Heart left ventricle (tissue), 16 donors: ENCODE results near the gene FAM111A. TPM values are rescaled to one million over a fixed set of nuclear protein-coding genes. Genes with fewer than 3 reads are reported as not detected.

Experiments used
- ATAC-seq, 4 donors: fragments of 200-7000 bp; cut with Tn5 transposase; one replicate each; pipeline ENCODE4 v1.9.1; 2020 to 2022; ENCODE audit warnings: moderate library complexity in 4 of 4, mild to moderate bottlenecking in 3 of 4, moderate number of reproducible peaks in 1 of 4
- DNase-seq, 5 donors: peaks; one replicate each; pipeline ENCODE4 v3.0.0-alpha.2; 2020
- H3K27ac ChIP-seq, 12 donors: fragments of 200-600 bp; sonication (generic) in 4 of 12; one replicate each; pipeline versions ENCODE4 v1.5.0 to v1.8.0; 2016 to 2022; ENCODE audit warnings: mild to moderate bottlenecking in 2 of 12
- H3K27me3 ChIP-seq, 9 donors: fragments of 200-600 bp; sonication (generic) in 2 of 9; one replicate each; pipeline versions ENCODE4 v1.5.1 to v1.8.0; 2016 to 2022; ENCODE audit warnings: mild to moderate bottlenecking in 3 of 9
- H3K36me3 ChIP-seq, 9 donors: fragments of 200-600 bp; sonication (generic) in 2 of 9; one replicate each; pipeline versions ENCODE4 v1.5.0 to v1.8.0; 2018 to 2022; ENCODE audit warnings: mild to moderate bottlenecking in 2 of 9
- H3K4me1 ChIP-seq, 12 donors: fragments of 200-600 bp; sonication (generic) in 4 of 12; one replicate each; pipeline versions ENCODE4 v1.5.0 to v1.8.0; 2016 to 2022; ENCODE audit warnings: mild to moderate bottlenecking in 3 of 12
- H3K4me3 ChIP-seq, 12 donors: fragments of 200-600 bp; sonication (generic) in 4 of 12; one replicate each; pipeline versions ENCODE4 v1.5.0 to v1.8.0; 2017 to 2022; ENCODE audit warnings: mild to moderate bottlenecking in 9 of 12, moderate library complexity in 4 of 12
- H3K9me3 ChIP-seq, 12 donors: fragments of 200-600 bp; sonication (generic) in 4 of 12; one replicate each; pipeline versions ENCODE4 v1.5.0 to v1.8.0; 2016 to 2022; ENCODE audit warnings: mild to moderate bottlenecking in 1 of 12
- CTCF ChIP-seq, 12 donors: fragments of 200-600 bp; sonication (generic) in 4 of 12; IDR thresholded peaks; one replicate each; pipeline versions ENCODE4 v1.5.0 to v1.8.0; 2018 to 2022; ENCODE audit warnings: antibody characterized with exemption in 12 of 12, mild to moderate bottlenecking in 5 of 12
- POLR2A ChIP-seq, 2 donors: fragments of 450-650 bp; IDR thresholded peaks; one replicate each; pipeline ENCODE4 v1.6.1; 2017; ENCODE audit warnings: antibody characterized with exemption in 2 of 2, mild to moderate bottlenecking in 2 of 2, moderate library complexity in 2 of 2
- WGBS, 4 donors: extraction: QIAGEN DNeasy Blood & Tissue Kit in 2 of 4; methylation state at CpG; one replicate each; pipeline versions ENCODE4 v1.1.5 to v1.1.7; 2013 to 2018; 5-methylcytosine and 5-hydroxymethylcytosine counted together
- intact Hi-C, 10 donors: fragments of 100-400 bp; cut with DNase I; formaldehyde crosslinking; loops; one replicate each; pipeline versions ENCODE4 v1.11.1 to v1.14.2; 2022
- polyA plus RNA-seq, 2 donors: library from polyadenylated mRNA; stranded (reverse); fragments of 200-250 nt; gene quantifications; one replicate each; pipeline ENCODE4 v1.2.3, GENCODE V29; 2013
- total RNA-seq, 9 donors: library from RNA; depleted of rRNA in 2 of 9; stranded (reverse); fragments of >200 nt in 2 of 9; fragmentation: NEBNext Ultra II Directional in 3 of 9; extraction: Animal tissue kit (Norgen Biotek cat#: 25700) in 3 of 9; gene quantifications; one replicate each; pipeline versions ENCODE4 v1.1.0 to v1.2.4, GENCODE V29; 2016 to 2023
- donor health status: ischemic (EF 13 %, LVEDD 7.1; RV severe dilation, severe dysfunction).
- donor health status: healthy with polysubstance abuse.
- donor health status: DM: no; HTN: yes; CAD: no.
- donor health status: DM: no; HTN: no; CAD: no.
- donor health status: ischemic (EF 25% LVEDD 6.9; RV normal size, moderate dysfunction).
- donor health status: ischemic (EF 25% LVEDD 5.7; RV mildly dilated, moderate dysfunction).
- donor health status: healthy.
- donor health status: DM: yes; HTN: yes; CAD: no.
- donor health status: ischemic (EF 35%, LVEDD 5.7; RV mildly dilated, moderate dysfunction).
- donor health status: nonischemic (EF 11% LVEDD 7.7; RV severe dilation, severe dysfunction).
- donor health status: DM: yes; HTN: yes; CAD: no.
- donor health status: PGD.
- donor health status: ischemic (EF 29% LVEDD 5.4; RV normal size, mild dysfunction).
- donor health status: nonischemic (EF 23%, LVEDD 6.1; RV moderate dilation, normal function).

Gene FAM111A
- total and polyA plus RNA-seq, 11 donors, result 3.3 to 38.3 (median 8.0) TPM

- WGBS, 4 donors, result 4 to 7% (median 6%) methylated on average over 22 to 37 of the region's 37 CpGs
- intact Hi-C loops, result loop anchor here in 8 of 10 donors (2.0 to 10.0 kb wide), 7 partner anchors 35 to 261 kb away; partner anchors contain the start of genes OR5A2 (in 2 of the 8) and OR5A1 (in 1 of the 8)
- DNase-seq, result peak in 4 of 5 donors; percentile 28 to 70 (median 38)
- no peaks in the 10 kb centered on the region for H3K9me3 ChIP-seq
- H3K27ac ChIP-seq, result peak overlapping the region in 10 of 12 donors; percentile 10 to 68 (median 46)
- H3K27me3 ChIP-seq, result peaks cover 0 to 2% (median 0%) of the 10 kb centered on the region in 9 donors
- H3K36me3 ChIP-seq, result no peaks in the 10 kb centered on the region
- ATAC-seq, result peak in 2 of 4 donors; percentile 13 to 31
- TF ChIP-seq CTCF (IDR thresholded peaks at IDR 0.05) (no peak), POLR2A (IDR thresholded peaks at IDR 0.05) (no peak)
- H3K4me3 ChIP-seq, result peak overlapping the region; percentile 41 to 79 (median 64)
- peaks cover 0 to 27% (median 10%) of the 10 kb centered on the region in 12 donors for H3K4me1 ChIP-seq
These were observed 30.7 kb downstream of the FAM111A start for GRCh38 chr11:59173080-59173963.

GRCh38 chr11:59173964-59174663, 31.5 kb downstream of the FAM111A start:
- DNase-seq (no peak), ATAC-seq (peak in 1 of 4 donors; percentile 3)
- peaks cover 0 to 27% (median 10%) of the 10 kb centered on the region in 12 donors for H3K4me1 ChIP-seq
- TF ChIP-seq CTCF (IDR thresholded peaks at IDR 0.05) (no peak), POLR2A (IDR thresholded peaks at IDR 0.05) (no peak)
- WGBS, 4 donors, result 39 to 54% (median 50%) methylated on average over 6 to 7 of the region's 7 CpGs
- H3K9me3 ChIP-seq, result peaks cover 0 to 4% (median under 1%) of the 10 kb centered on the region in 12 donors
- peak overlapping the region in 8 of 12 donors; percentile 10 to 68 (median 48) for H3K27ac ChIP-seq
- H3K36me3 ChIP-seq, result no peaks in the 10 kb centered on the region
- peak overlapping the region in 10 of 12 donors; percentile 62 to 79 (median 66) for H3K4me3 ChIP-seq
- no peaks in the 10 kb centered on the region for H3K27me3 ChIP-seq
- intact Hi-C loops, result loop anchor here in 8 of 10 donors (2.0 to 10.0 kb wide), 8 partner anchors 31 to 261 kb away; partner anchors contain the start of genes OR5A2 (in 2 of the 8) and OR5A1 (in 1 of the 8)

- ATAC-seq (no peak), DNase-seq (no peak)
- TF ChIP-seq POLR2A (IDR thresholded peaks at IDR 0.05), result no peak
- no peak for TF ChIP-seq CTCF (IDR thresholded peaks at IDR 0.05)
- H3K4me1 ChIP-seq, result peaks cover 0 to 27% (median 10%) of the 10 kb centered on the region in 12 donors
- no peaks in the 10 kb centered on the region for H3K27me3 ChIP-seq
- peaks cover 0 to 9% (median 2%) of the 10 kb centered on the region in 12 donors for H3K9me3 ChIP-seq
- H3K27ac ChIP-seq, result peak overlapping the region in 1 of 12 donors; percentile 13
- no peak overlapping the region for H3K4me3 ChIP-seq
- no peaks in the 10 kb centered on the region for H3K36me3 ChIP-seq
- intact Hi-C loops, result loop anchor here in 8 of 10 donors (2.0 to 10.0 kb wide), 6 partner anchors 30 to 260 kb away; partner anchors contain the start of genes OR5A2 (in 2 of the 8) and OR5A1 (in 1 of the 8)
- 79 to 91% (median 82%) methylated on average over 7 of the region's 7 CpGs for WGBS, 4 donors
These were observed 32.0 kb downstream of the FAM111A start for GRCh38 chr11:59174664-59175033.
